Pancreas (tissue), 10 donors: ENCODE data around the gene ZFAND3. TPM values are rescaled to one million over a fixed set of nuclear protein-coding genes. Genes with fewer than 3 reads are reported as not detected.

ENCODE experiments used
- ATAC-seq, 4 donors: fragments of 200-7000 bp; cut with Tn5 transposase; one replicate each; pipeline versions ENCODE4 v1.8.0 to v1.9.1; 2020; ENCODE audit warnings: mild to moderate bottlenecking in 4 of 4, moderate library complexity in 4 of 4
- DNase-seq, 6 donors: peaks; one replicate each; pipeline ENCODE4 v3.0.0-alpha.2; 2020
- FAIRE-seq: peaks from 2 replicates; lab custom pipeline; 2012; peaks lifted over from hg19 to GRCh38; lab: Jason Lieb, UNC
- H3K27ac ChIP-seq, 4 donors: fragments of 200-600 bp; sonication (generic); 1 replicate in 3 of 4; 2 replicates in 1 of 4; pipeline versions ENCODE4 v1.5.0 to v1.8.0; 2020
- H3K27me3 ChIP-seq, 4 donors: fragments of 200-600 bp; one replicate each; pipeline ENCODE4 v1.8.0; 2021
- H3K36me3 ChIP-seq, 3 donors: fragments of 200-600 bp; sonication (generic) in 1 of 3; one replicate each; pipeline versions ENCODE4 v1.5.0 to v1.8.0; 2020 to 2021
- H3K4me1 ChIP-seq, 3 donors: fragments of 200-600 bp; one replicate each; pipeline ENCODE4 v1.8.0; 2021
- H3K4me3 ChIP-seq, 4 donors: fragments of 200-600 bp; sonication (generic) in 2 of 4; one replicate each; pipeline versions ENCODE4 v1.5.0 to v1.8.0; 2020 to 2021
- H3K9me3 ChIP-seq, 4 donors: fragments of 200-600 bp; one replicate each; pipeline ENCODE4 v1.8.0; 2021
- WGBS, 2 donors: extraction: QIAGEN DNeasy Blood & Tissue Kit; methylation state at CpG; one replicate each; pipeline ENCODE4 v1.1.7; 2013; 5-methylcytosine and 5-hydroxymethylcytosine counted together
- intact Hi-C, 3 donors: fragments of 100-400 bp; cut with DNase I; formaldehyde crosslinking; loops; one replicate each; pipeline versions ENCODE4 v1.11.1 to v1.14.2; 2022
- polyA plus RNA-seq, 2 donors: library from polyadenylated mRNA; stranded (reverse); fragments of 200-250 nt; gene quantifications; one replicate each; pipeline ENCODE4 v1.2.3, GENCODE V29; 2013
- total RNA-seq, 6 donors: library from RNA; stranded (reverse); fragmentation: NEBNext Ultra II Directional in 4 of 6; extraction: Animal tissue kit (Norgen Biotek cat#: 25700) in 4 of 6; gene quantifications; one replicate each; pipeline versions ENCODE4 v1.2.1 to v1.2.4, GENCODE V29; 2021 to 2023
- TF ChIP-seq, protein P1 (sequence below), 4 donors: fragments of 200-600 bp; sonication (generic) in 3 of 4; IDR thresholded peaks; one replicate each; pipeline versions ENCODE4 v1.5.0 to v1.8.0; 2021; ENCODE audit warnings: antibody characterized with exemption in 4 of 4
- donor health status: healthy with polysubstance abuse.
- donor health status: DM: no; HTN: no; CAD: no; lungs with moderate emphysema.
- donor health status: DM: no; HTN: no; CAD: no.
- donor health status: control.
- donor health status: control.
- donor health status: Bipolar disorder and iron deficiency.
- donor health status: DM: yes; HTN: yes; CAD: no.
- donor health status: DM: no; HTN: no; CAD: no.
- donor health status: DM: no; HTN: no; CAD: no.
- donor health status: DM: yes; HTN: yes; CAD: no.

ZFAND3 gene
- total and polyA plus RNA-seq, 8 donors = 13.1 to 49.8 (median 31.8) TPM

- Histone ChIP-seq H3K9me3 (no peaks in the 10 kb centered on the region), H3K27ac (no peak overlapping the region), H3K4me1 (peaks cover 0 to 12% (median 0%) of the 10 kb centered on the region in 3 donors), H3K36me3 (no peaks in the 10 kb centered on the region), H3K27me3 (no peaks in the 10 kb centered on the region), H3K4me3 (no peak overlapping the region)
- DNase-seq = no peak
- intact Hi-C loops = no loop called here
- WGBS, 2 donors = 50 to 71% methylated on average over 1 of the region's 1 CpG
- TF ChIP-seq, protein P1, sequence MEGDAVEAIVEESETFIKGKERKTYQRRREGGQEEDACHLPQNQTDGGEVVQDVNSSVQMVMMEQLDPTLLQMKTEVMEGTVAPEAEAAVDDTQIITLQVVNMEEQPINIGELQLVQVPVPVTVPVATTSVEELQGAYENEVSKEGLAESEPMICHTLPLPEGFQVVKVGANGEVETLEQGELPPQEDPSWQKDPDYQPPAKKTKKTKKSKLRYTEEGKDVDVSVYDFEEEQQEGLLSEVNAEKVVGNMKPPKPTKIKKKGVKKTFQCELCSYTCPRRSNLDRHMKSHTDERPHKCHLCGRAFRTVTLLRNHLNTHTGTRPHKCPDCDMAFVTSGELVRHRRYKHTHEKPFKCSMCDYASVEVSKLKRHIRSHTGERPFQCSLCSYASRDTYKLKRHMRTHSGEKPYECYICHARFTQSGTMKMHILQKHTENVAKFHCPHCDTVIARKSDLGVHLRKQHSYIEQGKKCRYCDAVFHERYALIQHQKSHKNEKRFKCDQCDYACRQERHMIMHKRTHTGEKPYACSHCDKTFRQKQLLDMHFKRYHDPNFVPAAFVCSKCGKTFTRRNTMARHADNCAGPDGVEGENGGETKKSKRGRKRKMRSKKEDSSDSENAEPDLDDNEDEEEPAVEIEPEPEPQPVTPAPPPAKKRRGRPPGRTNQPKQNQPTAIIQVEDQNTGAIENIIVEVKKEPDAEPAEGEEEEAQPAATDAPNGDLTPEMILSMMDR (IDR thresholded peaks at IDR 0.05) = no peak
- FAIRE-seq = no peak
- ATAC-seq = no peak
Observed at GRCh38 chr6:37794825-37795224, 24.7 kb upstream of the ZFAND3 start.

GRCh38 chr6:37798436-37799262, 20.9 kb upstream of the ZFAND3 start:
- DNase-seq = no peak
- FAIRE-seq = no peak
- H3K4me3 ChIP-seq = no peak overlapping the region
- no peaks in the 10 kb centered on the region for H3K9me3 ChIP-seq
- WGBS, 2 donors = 87 to 90% methylated on average over 11 of the region's 11 CpGs
- intact Hi-C loops = no loop called here
- H3K27me3 ChIP-seq = no peaks in the 10 kb centered on the region
- no peak overlapping the region for H3K27ac ChIP-seq
- ATAC-seq = no peak
- H3K4me1 ChIP-seq = no peaks in the 10 kb centered on the region
- no peaks in the 10 kb centered on the region for H3K36me3 ChIP-seq
- TF ChIP-seq, protein P1 (IDR thresholded peaks at IDR 0.05) = no peak

GRCh38 chr6:37799263-37799644, 20.3 kb upstream of the ZFAND3 start:
- Histone ChIP-seq H3K9me3 (no peaks in the 10 kb centered on the region), H3K27me3 (no peaks in the 10 kb centered on the region), H3K27ac (no peak overlapping the region), H3K36me3 (no peaks in the 10 kb centered on the region), H3K4me3 (no peak overlapping the region), H3K4me1 (no peaks in the 10 kb centered on the region)
- no peak for ATAC-seq
- TF ChIP-seq, protein P1 (IDR thresholded peaks at IDR 0.05) = no peak
- FAIRE-seq = no peak
- WGBS, 2 donors = 54 to 55% methylated on average over 5 of the region's 5 CpGs
- no peak for DNase-seq
- intact Hi-C loops = no loop called here

GRCh38 chr6:37800703-37801604, 18.6 kb upstream of the ZFAND3 start:
- Histone ChIP-seq H3K9me3 (no peaks in the 10 kb centered on the region), H3K27ac (no peak overlapping the region), H3K27me3 (no peaks in the 10 kb centered on the region), H3K4me1 (no peaks in the 10 kb centered on the region), H3K36me3 (no peaks in the 10 kb centered on the region), H3K4me3 (no peak overlapping the region)
- TF ChIP-seq, protein P1 (IDR thresholded peaks at IDR 0.05) = no peak
- no peak for FAIRE-seq
- 76 to 82% methylated on average over 10 of the region's 10 CpGs for WGBS, 2 donors
- no peak for DNase-seq
- no peak for ATAC-seq
- intact Hi-C loops = no loop called here
